ENCODE data around the gene TBC1D32. TPM values are rescaled to one million over a fixed set of nuclear protein-coding genes. Genes with fewer than 3 reads are reported as not detected.

Gene TBC1D32
- total RNA-seq, 2 experiments from 2014 or later, result 9.4 to 9.8 TPM

DNA sequence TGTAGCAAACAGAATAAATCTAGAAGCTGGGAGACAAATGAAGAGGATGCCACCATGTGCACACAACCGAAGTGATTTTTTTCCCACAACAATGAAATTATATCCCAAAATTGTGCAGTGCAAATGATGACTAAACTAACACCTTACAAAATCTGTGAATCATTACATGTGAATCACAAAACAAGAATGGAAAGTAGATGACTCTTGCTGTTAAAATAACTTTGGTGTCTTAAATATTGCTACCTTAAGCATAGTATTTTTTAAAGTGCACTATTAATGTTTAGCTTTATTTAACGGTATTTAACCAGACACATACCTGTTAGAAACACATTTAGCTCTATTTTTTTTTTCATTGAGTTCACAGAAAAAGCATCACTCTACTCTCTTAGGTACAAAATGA, 190.8 kb downstream of the TBC1D32 start:
- Histone ChIP-seq H3K9me3 (ENCODE audit: control insufficient read depth in 1 of 2, insufficient read depth in 1 of 2, low read length in 2 of 2) (peaks cover 6 to 10% of the 10 kb centered on the region in 2 experiments), H3K27ac (ENCODE audit: low read depth in 1 of 2, low read length in 2 of 2) (no peak overlapping the region), H3K27me3 (ENCODE audit: control insufficient read depth in 1 of 2, insufficient read depth in 2 of 2, low read length in 2 of 2) (no peaks in the 10 kb centered on the region), H3K4me3 (ENCODE audit: low read length) (no peak overlapping the region), H3K4me1 (ENCODE audit: insufficient read depth, low read length) (no peaks in the 10 kb centered on the region), H3K36me3 (ENCODE audit: insufficient read depth, low read length) (no peaks in the 10 kb centered on the region)
- ChIA-PET CTCF (no interaction called here), POLR2A (no interaction called here)
- intact Hi-C loops (cut with DNase I, micrococcal nuclease), result no loop called here
- peaks cover 29% of the 10 kb centered on the region for H3K36me3 Mint-ChIP-seq (ENCODE audit: low read depth)
- peaks cover 9% of the 10 kb centered on the region for H3K9me3 Mint-ChIP-seq
- ATAC-seq (ENCODE audit: poor library complexity) (no peak), DNase-seq (no peak)
- TF ChIP-seq, protein P1, sequence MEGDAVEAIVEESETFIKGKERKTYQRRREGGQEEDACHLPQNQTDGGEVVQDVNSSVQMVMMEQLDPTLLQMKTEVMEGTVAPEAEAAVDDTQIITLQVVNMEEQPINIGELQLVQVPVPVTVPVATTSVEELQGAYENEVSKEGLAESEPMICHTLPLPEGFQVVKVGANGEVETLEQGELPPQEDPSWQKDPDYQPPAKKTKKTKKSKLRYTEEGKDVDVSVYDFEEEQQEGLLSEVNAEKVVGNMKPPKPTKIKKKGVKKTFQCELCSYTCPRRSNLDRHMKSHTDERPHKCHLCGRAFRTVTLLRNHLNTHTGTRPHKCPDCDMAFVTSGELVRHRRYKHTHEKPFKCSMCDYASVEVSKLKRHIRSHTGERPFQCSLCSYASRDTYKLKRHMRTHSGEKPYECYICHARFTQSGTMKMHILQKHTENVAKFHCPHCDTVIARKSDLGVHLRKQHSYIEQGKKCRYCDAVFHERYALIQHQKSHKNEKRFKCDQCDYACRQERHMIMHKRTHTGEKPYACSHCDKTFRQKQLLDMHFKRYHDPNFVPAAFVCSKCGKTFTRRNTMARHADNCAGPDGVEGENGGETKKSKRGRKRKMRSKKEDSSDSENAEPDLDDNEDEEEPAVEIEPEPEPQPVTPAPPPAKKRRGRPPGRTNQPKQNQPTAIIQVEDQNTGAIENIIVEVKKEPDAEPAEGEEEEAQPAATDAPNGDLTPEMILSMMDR (IDR thresholded peaks at IDR 0.05), result no peak
- H3K27me3 Mint-ChIP-seq, result no peaks in the 10 kb centered on the region
- no peak overlapping the region for H3K4me3 Mint-ChIP-seq
- H3K4me1 Mint-ChIP-seq (ENCODE audit: low read depth), result no peaks in the 10 kb centered on the region
- H3K27ac Mint-ChIP-seq, result no peak overlapping the region

DNA sequence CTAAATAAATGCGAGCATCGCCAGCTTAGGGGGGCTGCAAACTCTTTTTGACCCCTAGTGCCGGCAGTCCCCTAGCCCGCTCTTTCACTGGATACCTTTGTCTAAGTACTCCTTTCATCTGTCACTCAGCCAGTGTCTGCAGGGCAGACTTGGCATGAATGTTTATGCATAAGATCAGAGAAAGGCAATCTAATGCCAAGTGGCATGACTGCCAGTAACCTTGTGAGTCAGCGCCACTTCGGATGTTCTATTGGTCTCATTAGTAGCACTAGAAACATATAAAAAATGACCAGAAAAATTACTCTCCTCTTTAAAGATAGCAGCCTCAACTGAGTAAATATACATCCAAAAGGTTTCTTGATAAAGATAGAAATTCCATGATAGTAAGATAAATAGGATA, 192.2 kb downstream of the TBC1D32 start:
- Histone ChIP-seq H3K36me3 (ENCODE audit: insufficient read depth, low read length) (no peaks in the 10 kb centered on the region), H3K4me3 (ENCODE audit: low read length) (no peak overlapping the region), H3K27ac (ENCODE audit: low read depth in 1 of 2, low read length in 2 of 2) (no peak overlapping the region), H3K9me3 (ENCODE audit: control insufficient read depth in 1 of 2, insufficient read depth in 1 of 2, low read length in 2 of 2) (peaks cover 5 to 6% of the 10 kb centered on the region in 2 experiments), H3K27me3 (ENCODE audit: control insufficient read depth in 1 of 2, insufficient read depth in 2 of 2, low read length in 2 of 2) (no peaks in the 10 kb centered on the region), H3K4me1 (ENCODE audit: insufficient read depth, low read length) (no peaks in the 10 kb centered on the region)
- TF ChIP-seq, protein P1 (IDR thresholded peaks at IDR 0.05), result no peak
- Mint-ChIP-seq H3K36me3 (ENCODE audit: low read depth) (peaks cover 19% of the 10 kb centered on the region), H3K27ac (no peak overlapping the region), H3K27me3 (no peaks in the 10 kb centered on the region), H3K4me1 (ENCODE audit: low read depth) (no peaks in the 10 kb centered on the region), H3K9me3 (peaks cover 7% of the 10 kb centered on the region), H3K4me3 (no peak overlapping the region)
- ChIA-PET CTCF (no interaction called here), POLR2A (no interaction called here)
- intact Hi-C loops (cut with DNase I, micrococcal nuclease), result no loop called here
- ATAC-seq (ENCODE audit: poor library complexity) (no peak), DNase-seq (no peak)

DNA sequence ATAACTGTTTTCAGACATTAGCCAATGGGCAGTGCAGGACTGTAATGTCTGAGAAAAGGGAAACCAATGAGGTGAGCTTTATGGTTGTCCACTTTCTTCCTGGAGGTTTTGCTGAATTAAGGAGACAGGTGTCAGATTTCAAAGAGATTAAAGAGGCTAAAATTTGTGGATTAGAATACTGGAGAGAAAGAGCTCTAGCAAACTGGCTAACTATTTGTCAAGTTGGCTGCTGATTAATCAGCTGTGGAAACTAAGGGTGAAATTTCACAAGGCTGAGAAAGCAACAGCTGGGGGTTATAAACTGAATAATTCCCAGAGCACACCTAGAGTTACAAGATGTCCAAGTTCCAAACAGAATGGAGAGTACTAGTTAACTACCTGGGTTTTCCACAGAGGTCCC, 198.9 kb downstream of the TBC1D32 start:
- Histone ChIP-seq H3K36me3 (ENCODE audit: insufficient read depth, low read length) (no peaks in the 10 kb centered on the region), H3K27me3 (ENCODE audit: control insufficient read depth in 1 of 2, insufficient read depth in 2 of 2, low read length in 2 of 2) (no peaks in the 10 kb centered on the region), H3K27ac (ENCODE audit: low read depth in 1 of 2, low read length in 2 of 2) (no peak overlapping the region), H3K4me3 (ENCODE audit: low read length) (no peak overlapping the region), H3K4me1 (ENCODE audit: insufficient read depth, low read length) (no peaks in the 10 kb centered on the region), H3K9me3 (ENCODE audit: control insufficient read depth in 1 of 2, insufficient read depth in 1 of 2, low read length in 2 of 2) (no peaks in the 10 kb centered on the region)
- Mint-ChIP-seq H3K9me3 (no peaks in the 10 kb centered on the region), H3K36me3 (ENCODE audit: low read depth) (peaks cover 12% of the 10 kb centered on the region), H3K4me3 (no peak overlapping the region), H3K27me3 (no peaks in the 10 kb centered on the region), H3K4me1 (ENCODE audit: low read depth) (no peaks in the 10 kb centered on the region), H3K27ac (no peak overlapping the region)
- POLR2A ChIA-PET, result interaction anchor here (0.7 kb wide), 1 partner anchor 36 kb away, joined by 3 read pairs; no protein-coding TSS in a partner anchor
- CTCF ChIA-PET, result no interaction called here
- ATAC-seq (ENCODE audit: poor library complexity) (no peak), DNase-seq (no peak)
- intact Hi-C loops (cut with DNase I, micrococcal nuclease), result no loop called here
- TF ChIP-seq, protein P1 (IDR thresholded peaks at IDR 0.05), result no peak

All from CD4-positive, alpha-beta T cell (primary cell).